GM19438 (cell line): ENCODE measurements around the gene SUPT6H.

Experiments
- ATAC-seq: cut with Tn5 transposase; IDR thresholded peaks from one replicate; pipeline ENCODE4 v1.9.1; 2021; ENCODE audit warnings: low read depth; ENCODE audit not compliant: unreplicated experiment

The SUPT6H gene

GRCh38 chr17:28747801-28748750, 86.1 kb downstream of the SUPT6H start:
- ATAC-seq: no peak

GRCh38 chr17:28748852-28749515, 87.0 kb downstream of the SUPT6H start:
- ATAC-seq: no peak

- no peak for ATAC-seq
Observed at GRCh38 chr17:28749516-28750177, 87.6 kb downstream of the SUPT6H start.

GRCh38 chr17:28750178-28751047, 88.4 kb downstream of the SUPT6H start:
- ATAC-seq: no peak

- no peak for ATAC-seq
Observed at GRCh38 chr17:28751600-28752366, 89.8 kb downstream of the SUPT6H start.
